ENCODE measurements around the gene RYR1. TPM values are rescaled to one million over a fixed set of nuclear protein-coding genes. Genes with fewer than 3 reads are reported as not detected.

Gene RYR1
- total RNA-seq, 1 experiment from 2014 or later, result 19.1 TPM

DNA sequence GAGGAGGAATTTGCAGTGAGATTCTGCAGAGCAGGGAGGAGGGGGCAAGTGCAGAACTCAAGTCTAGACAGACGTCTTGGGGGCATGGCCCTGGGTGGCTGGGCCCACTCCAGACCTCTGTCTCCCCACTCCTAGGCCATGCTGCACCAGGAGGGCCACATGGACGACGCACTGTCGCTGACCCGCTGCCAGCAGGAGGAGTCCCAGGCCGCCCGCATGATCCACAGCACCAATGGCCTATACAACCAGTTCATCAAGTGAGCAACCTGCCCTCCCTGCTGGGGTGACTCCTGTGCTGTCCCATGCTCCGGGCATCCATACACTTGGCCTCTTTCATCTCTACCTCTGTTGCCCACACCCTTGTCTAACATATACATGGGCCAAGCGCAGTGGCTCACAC lies 18.1 kb downstream of the RYR1 start:
- Histone ChIP-seq H3K9me3 (replicated peaks) (no peaks in the 10 kb centered on the region), H3K27me3 (no peaks in the 10 kb centered on the region), H3K4me1 (no peaks in the 10 kb centered on the region), H3K36me3 (peaks cover 83% of the 10 kb centered on the region), H3K27ac (no peak overlapping the region), H3K4me3 (no peak overlapping the region)
- no peak for DNase-seq

- peaks cover 83% of the 10 kb centered on the region for H3K36me3 ChIP-seq
- no peaks in the 10 kb centered on the region for H3K9me3 ChIP-seq (replicated peaks)
- no peak overlapping the region for H3K27ac ChIP-seq
- H3K4me1 ChIP-seq, result no peaks in the 10 kb centered on the region
- H3K4me3 ChIP-seq, result no peak overlapping the region
- DNase-seq, result peak; percentile 74 to 86
- H3K27me3 ChIP-seq, result no peaks in the 10 kb centered on the region
These were observed 19.2 kb downstream of the RYR1 start for GRCh38 chr19:38452430-38453366.

DNA sequence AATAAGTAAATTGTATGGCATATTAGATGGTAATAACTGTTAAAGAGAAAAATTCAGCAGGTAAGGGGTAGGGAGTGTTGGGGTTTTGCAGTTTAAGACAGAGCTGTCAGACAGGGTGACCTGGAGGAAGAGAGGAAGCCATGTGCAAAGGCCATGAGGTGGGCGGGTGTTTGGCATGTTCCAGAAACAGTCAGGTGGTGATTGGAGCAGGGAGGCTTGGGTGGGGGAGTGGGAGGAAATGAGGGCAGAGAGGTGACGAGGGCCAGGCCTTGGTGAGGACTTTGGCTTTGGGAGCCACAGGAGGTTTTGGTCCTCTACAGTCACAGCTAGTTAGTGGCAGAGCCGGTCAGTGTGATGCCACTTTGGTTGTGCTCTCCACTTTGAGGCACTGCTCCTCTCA lies 20.1 kb downstream of the RYR1 start:
- no peak for DNase-seq
- Histone ChIP-seq H3K27me3 (no peaks in the 10 kb centered on the region), H3K4me3 (no peak overlapping the region), H3K4me1 (no peaks in the 10 kb centered on the region), H3K9me3 (replicated peaks) (no peaks in the 10 kb centered on the region), H3K27ac (no peak overlapping the region), H3K36me3 (peaks cover 89% of the 10 kb centered on the region)

DNA sequence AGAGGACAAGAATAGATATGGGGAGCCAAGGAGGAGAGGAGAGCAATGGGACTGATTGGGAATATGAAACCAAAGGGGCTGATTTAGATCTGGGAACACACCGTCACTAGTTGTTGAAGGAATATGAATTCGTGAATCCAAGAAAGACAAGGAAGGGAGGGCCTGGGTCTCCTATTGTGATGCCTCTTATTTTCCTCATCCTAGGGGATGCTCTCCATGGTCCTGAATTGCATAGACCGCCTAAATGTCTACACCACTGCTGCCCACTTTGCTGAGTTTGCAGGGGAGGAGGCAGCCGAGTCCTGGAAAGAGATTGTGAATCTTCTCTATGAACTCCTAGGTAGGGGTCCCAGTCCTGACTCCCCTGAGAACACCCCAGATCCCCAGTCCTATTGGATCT lies 21.5 kb downstream of the RYR1 start:
- Histone ChIP-seq H3K27me3 (no peaks in the 10 kb centered on the region), H3K36me3 (peaks cover 89% of the 10 kb centered on the region), H3K4me3 (no peak overlapping the region), H3K4me1 (no peaks in the 10 kb centered on the region), H3K27ac (no peak overlapping the region), H3K9me3 (replicated peaks) (no peaks in the 10 kb centered on the region)
- peak in 1 of 2 experiments; percentile 57 for DNase-seq

GRCh38 chr19:38457202-38457601 lies 23.7 kb downstream of the RYR1 start:
- Histone ChIP-seq H3K27ac (no peak overlapping the region), H3K27me3 (no peaks in the 10 kb centered on the region), H3K4me3 (no peak overlapping the region), H3K9me3 (replicated peaks) (no peaks in the 10 kb centered on the region), H3K36me3 (peaks cover 86% of the 10 kb centered on the region), H3K4me1 (no peaks in the 10 kb centered on the region)
- no peak for DNase-seq

DNA sequence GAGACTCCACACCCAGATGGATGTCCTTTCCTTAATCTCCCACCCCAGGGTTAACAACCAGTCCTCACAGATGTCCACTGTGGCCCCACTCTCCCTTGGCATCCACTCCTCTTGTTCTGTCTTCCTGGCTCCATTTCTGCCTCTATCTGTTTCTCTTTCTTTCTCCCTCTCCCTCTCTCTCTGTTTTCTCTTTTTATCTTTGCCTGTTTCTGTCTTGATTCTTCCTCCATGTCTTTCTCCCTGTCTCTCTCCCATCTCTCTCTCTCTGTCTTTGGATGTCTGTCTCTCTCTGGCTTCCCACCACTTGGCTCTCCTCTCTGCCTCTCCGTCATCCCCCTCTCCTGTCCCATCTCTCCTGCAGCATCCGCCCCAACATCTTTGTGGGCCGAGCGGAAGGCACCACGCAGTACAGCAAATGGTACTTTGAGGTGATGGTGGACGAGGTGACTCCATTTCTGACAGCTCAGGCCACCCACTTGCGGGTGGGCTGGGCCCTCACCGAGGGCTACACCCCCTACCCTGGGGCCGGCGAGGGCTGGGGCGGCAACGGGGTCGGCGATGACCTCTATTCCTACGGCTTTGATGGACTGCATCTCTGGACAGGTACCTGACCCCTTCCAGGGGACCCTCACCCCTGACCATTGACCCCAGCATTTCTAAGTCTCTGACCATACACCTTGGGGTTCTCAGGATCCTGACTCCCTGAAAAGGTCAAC lies 24.4 kb downstream of the RYR1 start:
- DNase-seq, result no peak
- H3K27ac ChIP-seq, result no peak overlapping the region
- peaks cover 84% of the 10 kb centered on the region for H3K36me3 ChIP-seq
- no peak overlapping the region for H3K4me3 ChIP-seq
- no peaks in the 10 kb centered on the region for H3K9me3 ChIP-seq (replicated peaks)
- H3K27me3 ChIP-seq, result no peaks in the 10 kb centered on the region
- H3K4me1 ChIP-seq, result no peaks in the 10 kb centered on the region

DNA sequence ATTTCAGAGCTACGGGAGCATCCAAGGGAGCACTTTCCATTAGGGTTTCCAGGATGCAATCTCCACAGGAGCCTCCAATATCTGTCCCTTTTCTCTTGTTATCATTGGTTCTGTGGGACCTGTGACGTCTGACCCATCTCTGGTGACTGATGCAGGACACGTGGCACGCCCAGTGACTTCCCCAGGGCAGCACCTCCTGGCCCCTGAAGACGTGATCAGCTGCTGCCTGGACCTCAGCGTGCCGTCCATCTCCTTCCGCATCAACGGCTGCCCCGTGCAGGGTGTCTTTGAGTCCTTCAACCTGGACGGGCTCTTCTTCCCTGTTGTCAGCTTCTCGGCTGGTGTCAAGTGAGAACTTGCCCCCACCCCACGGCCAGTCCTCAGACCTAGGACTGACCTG lies 25.5 kb downstream of the RYR1 start:
- no peak for DNase-seq
- H3K9me3 ChIP-seq (replicated peaks), result no peaks in the 10 kb centered on the region
- H3K27ac ChIP-seq, result no peak overlapping the region

DNA sequence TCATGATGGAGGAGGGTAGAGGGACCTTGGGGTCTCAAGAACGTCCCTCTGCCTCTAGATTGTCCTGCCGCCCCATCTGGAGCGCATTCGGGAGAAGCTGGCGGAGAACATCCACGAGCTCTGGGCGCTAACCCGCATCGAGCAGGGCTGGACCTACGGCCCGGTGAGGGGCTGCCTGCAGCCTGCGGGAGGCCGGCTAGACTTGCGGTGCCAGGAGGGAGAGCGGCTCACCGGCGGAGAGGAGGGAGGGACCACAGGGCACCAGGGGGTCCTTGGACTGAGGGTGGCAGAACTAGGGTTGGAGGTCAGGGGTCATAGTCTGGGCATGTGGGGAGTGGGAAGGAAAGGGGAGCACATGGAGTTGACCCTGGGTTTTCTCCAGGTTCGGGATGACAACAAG lies 29.9 kb downstream of the RYR1 start:
- Histone ChIP-seq H3K27me3 (no peaks in the 10 kb centered on the region), H3K36me3 (peaks cover 89% of the 10 kb centered on the region), H3K9me3 (replicated peaks) (no peaks in the 10 kb centered on the region), H3K4me1 (no peaks in the 10 kb centered on the region), H3K27ac (no peak overlapping the region), H3K4me3 (no peak overlapping the region)
- DNase-seq, result no peak

More for the DNA sequence above, 25.5 kb downstream of the RYR1 start:
- Histone ChIP-seq H3K4me3 (no peak overlapping the region), H3K36me3 (peaks cover 84% of the 10 kb centered on the region), H3K4me1 (no peaks in the 10 kb centered on the region), H3K27me3 (no peaks in the 10 kb centered on the region)

GRCh38 chr19:38464421-38465082 lies 31.1 kb downstream of the RYR1 start:
- Histone ChIP-seq H3K27me3 (no peaks in the 10 kb centered on the region), H3K36me3 (peaks cover 88% of the 10 kb centered on the region)

DNA sequence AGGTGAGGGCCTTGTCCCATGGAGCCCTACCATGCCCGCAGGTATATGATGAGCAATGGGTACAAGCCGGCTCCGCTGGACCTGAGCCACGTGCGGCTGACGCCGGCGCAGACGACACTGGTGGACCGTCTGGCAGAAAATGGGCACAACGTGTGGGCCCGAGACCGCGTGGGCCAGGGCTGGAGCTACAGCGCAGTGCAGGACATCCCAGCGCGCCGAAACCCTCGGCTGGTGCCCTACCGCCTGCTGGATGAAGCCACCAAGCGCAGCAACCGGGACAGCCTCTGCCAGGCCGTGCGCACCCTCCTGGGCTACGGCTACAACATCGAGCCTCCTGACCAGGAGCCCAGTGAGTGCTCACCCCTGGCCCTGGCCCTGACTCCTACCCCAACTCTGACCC lies 32.6 kb downstream of the RYR1 start:
- no peak for DNase-seq
- Histone ChIP-seq H3K27ac (no peak overlapping the region), H3K36me3 (peaks cover 86% of the 10 kb centered on the region), H3K9me3 (replicated peaks) (no peaks in the 10 kb centered on the region), H3K4me1 (no peaks in the 10 kb centered on the region), H3K27me3 (no peaks in the 10 kb centered on the region), H3K4me3 (no peak overlapping the region)

More at GRCh38 chr19:38464421-38465082, 31.1 kb downstream of the RYR1 start:
- no peaks in the 10 kb centered on the region for H3K9me3 ChIP-seq (replicated peaks)
- no peak overlapping the region for H3K27ac ChIP-seq
- no peaks in the 10 kb centered on the region for H3K4me1 ChIP-seq
- no peak overlapping the region for H3K4me3 ChIP-seq
- DNase-seq, result no peak

- DNase-seq, result no peak
- peaks cover 79% of the 10 kb centered on the region for H3K36me3 ChIP-seq
- H3K27me3 ChIP-seq, result no peaks in the 10 kb centered on the region
- no peaks in the 10 kb centered on the region for H3K4me1 ChIP-seq
- no peak overlapping the region for H3K27ac ChIP-seq
- no peak overlapping the region for H3K4me3 ChIP-seq
- no peaks in the 10 kb centered on the region for H3K9me3 ChIP-seq (replicated peaks)
These were observed 34.3 kb downstream of the RYR1 start for GRCh38 chr19:38467541-38468525.

DNA sequence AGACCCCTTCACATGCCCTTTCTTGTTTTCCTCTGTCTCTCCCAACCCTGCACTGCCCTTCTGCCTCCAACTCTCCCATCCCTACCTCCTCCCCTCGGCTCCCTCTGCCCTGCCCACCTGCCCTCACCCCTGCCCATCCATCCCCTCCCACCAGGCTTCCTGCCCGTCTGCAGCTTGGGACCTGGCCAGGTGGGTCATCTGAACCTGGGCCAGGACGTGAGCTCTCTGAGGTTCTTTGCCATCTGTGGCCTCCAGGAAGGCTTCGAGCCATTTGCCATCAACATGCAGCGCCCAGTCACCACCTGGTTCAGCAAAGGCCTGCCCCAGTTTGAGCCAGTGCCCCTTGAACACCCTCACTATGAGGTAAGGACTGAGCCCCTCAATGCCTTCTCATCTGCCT lies 35.7 kb downstream of the RYR1 start:
- peaks cover 82% of the 10 kb centered on the region for H3K36me3 ChIP-seq
- H3K27ac ChIP-seq, result no peak overlapping the region
- no peak for DNase-seq
- H3K27me3 ChIP-seq, result no peaks in the 10 kb centered on the region
- no peak overlapping the region for H3K4me3 ChIP-seq
- H3K4me1 ChIP-seq, result no peaks in the 10 kb centered on the region
- no peaks in the 10 kb centered on the region for H3K9me3 ChIP-seq (replicated peaks)

DNA sequence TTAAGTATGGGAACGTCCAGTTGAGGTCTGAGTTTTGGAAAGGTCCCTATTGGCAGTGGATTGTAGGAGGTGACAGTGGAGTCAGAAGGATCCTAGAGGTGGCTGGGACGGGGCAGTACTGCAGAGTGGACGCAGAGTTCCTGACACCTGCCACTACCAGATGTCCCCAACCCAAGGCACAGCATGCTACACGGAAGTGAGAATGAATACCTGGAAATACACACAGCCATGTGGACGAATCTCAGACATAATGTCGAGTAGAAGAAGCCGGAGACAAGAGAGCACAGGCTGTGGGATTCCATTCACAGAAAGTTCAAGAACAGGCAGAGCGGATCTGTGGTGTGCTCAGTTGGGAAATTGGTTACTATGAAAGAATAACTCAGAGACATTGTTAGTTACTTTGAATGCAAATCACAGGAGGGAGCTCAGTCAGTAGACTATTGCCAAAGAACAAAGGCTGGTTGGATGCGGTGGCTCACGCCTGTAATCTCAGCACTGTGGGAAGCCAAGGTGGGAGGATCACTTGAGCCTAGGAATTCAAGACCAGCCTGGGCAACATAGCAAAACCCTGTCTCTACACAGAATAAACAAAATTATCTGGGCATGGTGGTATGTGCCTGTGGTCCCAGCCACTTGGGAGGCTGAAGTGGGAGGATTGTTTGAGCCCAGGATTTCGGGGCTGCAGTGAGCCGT lies 37.4 kb downstream of the RYR1 start:
- DNase-seq, result no peak
- no peak overlapping the region for H3K27ac ChIP-seq
- no peaks in the 10 kb centered on the region for H3K27me3 ChIP-seq
- H3K4me1 ChIP-seq, result no peaks in the 10 kb centered on the region
- peaks cover 81% of the 10 kb centered on the region for H3K36me3 ChIP-seq
- H3K9me3 ChIP-seq (replicated peaks), result no peaks in the 10 kb centered on the region
- no peak overlapping the region for H3K4me3 ChIP-seq
